Activated CD4-positive, alpha-beta T cell treated with anti-CD3 and anti-CD28 coated beads for 1 hour (primary cell): ENCODE measurements around the gene CEP126.
A peak's percentile ranks its signal among the peaks of the same experiment; 100 is the strongest.

Experiments used
- DNase-seq: peaks from one replicate; pipeline ENCODE4 v3.0.0-alpha.2; 2020

CEP126 gene

GRCh38 chr11:101914738-101915426 is at the start of gene CEP126:
Gene CEP126 (plus strand): TSS chr11:101915010. CDS start chr11:101915285, 275 bp downstream.
- peak; percentile 86 for DNase-seq

GRCh38 chr11:101866619-101867491 is 48.0 kb upstream of the CEP126 start:
- DNase-seq, result no peak

GRCh38 chr11:101867951-101868350 is 46.9 kb upstream of the CEP126 start:
- DNase-seq, result no peak

- DNase-seq, result no peak
Measured at GRCh38 chr11:101870510-101870909, 44.3 kb upstream of the CEP126 start.

- no peak for DNase-seq
Measured at GRCh38 chr11:101872171-101872882, 42.5 kb upstream of the CEP126 start.

- no peak for DNase-seq
Measured at GRCh38 chr11:101880222-101880621, 34.6 kb upstream of the CEP126 start.

GRCh38 chr11:101881586-101881985 is 33.2 kb upstream of the CEP126 start:
- no peak for DNase-seq

- no peak for DNase-seq
Measured at GRCh38 chr11:101885631-101886030, 29.2 kb upstream of the CEP126 start.

GRCh38 chr11:101889767-101890166 is 25.0 kb upstream of the CEP126 start:
- DNase-seq, result no peak

GRCh38 chr11:101894505-101894904 is 20.3 kb upstream of the CEP126 start:
- no peak for DNase-seq

GRCh38 chr11:101907815-101908214 is 7.0 kb upstream of the CEP126 start:
- DNase-seq, result no peak

- DNase-seq, result no peak
Measured at GRCh38 chr11:101909087-101909486, 5.7 kb upstream of the CEP126 start.

- DNase-seq, result no peak
Measured at GRCh38 chr11:101912823-101913284, 2.0 kb upstream of the CEP126 start.

- DNase-seq, result no peak
Measured at GRCh38 chr11:101913656-101914055, 1.2 kb upstream of the CEP126 start.

GRCh38 chr11:101914341-101914737 is 471 bp upstream of the CEP126 start:
- no peak for DNase-seq

GRCh38 chr11:101915791-101916291 is 1.0 kb downstream of the CEP126 start:
- DNase-seq, result no peak

GRCh38 chr11:101916422-101916821 is 1.6 kb downstream of the CEP126 start, which contains the start of gene ANGPTL5:
Gene ANGPTL5 (minus strand): TSS chr11:101916522. CDS start chr11:101907909, 8,613 bp downstream.
- no peak for DNase-seq

- no peak for DNase-seq
Measured at GRCh38 chr11:101917226-101917625, 2.4 kb downstream of the CEP126 start.

- DNase-seq, result no peak
Measured at GRCh38 chr11:101920992-101921391, 6.2 kb downstream of the CEP126 start.

- DNase-seq, result no peak
Measured at GRCh38 chr11:101923554-101923953, 8.7 kb downstream of the CEP126 start.

- DNase-seq, result no peak
Measured at GRCh38 chr11:101929294-101929915, 14.6 kb downstream of the CEP126 start.

- DNase-seq, result no peak
Measured at GRCh38 chr11:101931692-101932091, 16.9 kb downstream of the CEP126 start.
